A549 treated with CpdA at 1 μM for 4 hours (cell line): ENCODE data around the gene RPL22. TPM values are rescaled to one million over a fixed set of nuclear protein-coding genes. Genes with fewer than 3 reads are reported as not detected.

Source experiments
- total RNA-seq: library from RNA; stranded (reverse); fragments of 200-300 nt; extraction: Qiagen RNA extraction; gene quantifications from 5 replicates; pipeline ENCODE4 v1.2.3, GENCODE V29; 2022; ENCODE audit warnings: low read depth

Gene RPL22
- total RNA-seq: 316 to 492 TPM (median 454 TPM) in 5 replicates

GRCh38 chr1:6199298-6200187 is at the start of gene RPL22:
Gene RPL22, minus strand, starts transcription at chr1:6199595. Its CDS starts 22 bp downstream, at chr1:6199573.

GRCh38 chr1:6243993-6244392 is 44.6 kb upstream of the RPL22 start, which contains the start of gene HES3:
Gene HES3, plus strand, starts transcription at chr1:6244179. Its CDS starts 187 bp downstream, at chr1:6244366.

GRCh38 chr1:6205849-6206519 is 6.6 kb upstream of the RPL22 start, which contains the start of gene RNF207:
Gene RNF207, plus strand, starts transcription at chr1:6206119. Its CDS starts 417 bp downstream, at chr1:6206536.

GRCh38 chr1:6180268-6180706 is 19.1 kb downstream of the RPL22 start, which contains the start of gene CHD5:
Gene CHD5, minus strand, starts transcription at chr1:6180321. Its CDS starts 298 bp downstream, at chr1:6180023.

Other genes starting within 250 kb of the RPL22 start
- gene NPHP4, start 207.2 kb downstream of the RPL22 start, total RNA-seq: 4.2 to 5.6 TPM (median 4.6 TPM) in 5 replicates
- 7.2 to 10.5 TPM (median 9.2 TPM) in 5 replicates for gene KCNAB2, start 153.7 kb downstream of the RPL22 start, total RNA-seq
- 0.55 to 0.83 TPM (median 0.69 TPM) in 5 replicates for gene CHD5, start 19.3 kb downstream of the RPL22 start, total RNA-seq
- 15.6 to 22.3 TPM (median 19.3 TPM) in 5 replicates for gene RNF207, start 6.5 kb upstream of the RPL22 start, total RNA-seq
- gene ICMT, start 36.4 kb upstream of the RPL22 start, total RNA-seq: 46.0 to 57.4 TPM (median 55.8 TPM) in 5 replicates
- not detected in 5 replicates for gene HES3, start 44.6 kb upstream of the RPL22 start, total RNA-seq
- gene GPR153, start 61.5 kb upstream of the RPL22 start, total RNA-seq: 1.0 to 1.3 TPM (median 1.1 TPM) in 5 replicates
- 52.7 to 77.7 TPM (median 72.7 TPM) in 5 replicates for gene ACOT7, start 194.2 kb upstream of the RPL22 start, total RNA-seq
- gene HES2, start 220.3 kb upstream of the RPL22 start, total RNA-seq: 2.3 to 3.5 TPM (median 3.0 TPM) in 5 replicates
- 0.21 to 1.6 TPM (median 0.46 TPM) in 4 of 5 replicates, not detected in the other for gene ESPN, start 225.2 kb upstream of the RPL22 start, total RNA-seq